Activated CD4-positive, alpha-beta T cell treated with anti-CD3 and anti-CD28 coated beads, Interleukin-10, Interleukin-2, amounts not matched to agents 100 ng/mL and 50 ng/mL, durations not matched to agents 16 hours and 8 hours (primary cell): ENCODE measurements around the gene CSAG3.
"Not testable (repeated sequence)": the region's sequence is repeated elsewhere in the genome, so short reads cannot be mapped to it uniquely, and the experiment has no call there.

ENCODE experiments used
- DNase-seq: peaks from one replicate; pipeline ENCODE4 v3.0.0-alpha.2; 2020

CSAG3 gene

DNA sequence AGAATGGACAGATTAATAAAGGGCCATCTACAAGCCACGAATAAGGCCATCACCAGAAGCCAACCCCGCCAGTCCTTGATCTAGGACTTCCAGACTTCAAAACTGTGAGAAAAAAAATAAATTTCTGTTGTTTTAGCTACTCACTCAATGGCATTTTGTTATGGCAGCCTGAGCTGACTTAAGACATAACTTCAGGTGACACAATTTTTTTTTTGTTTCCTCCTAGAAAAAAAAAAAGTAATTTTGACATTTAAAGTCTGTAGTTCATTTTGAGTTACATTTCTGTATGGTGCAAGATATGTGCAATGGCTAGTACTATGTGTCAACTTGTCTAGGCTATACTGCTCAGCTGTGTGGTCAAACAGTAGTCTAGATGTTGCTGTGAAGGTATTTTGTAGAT lies at the start of gene CSAG3:
Gene CSAG3, plus strand, starts transcription at position 301 of the 400 bp plus-strand sequence.
- DNase-seq = not testable (repeated sequence)

DNA sequence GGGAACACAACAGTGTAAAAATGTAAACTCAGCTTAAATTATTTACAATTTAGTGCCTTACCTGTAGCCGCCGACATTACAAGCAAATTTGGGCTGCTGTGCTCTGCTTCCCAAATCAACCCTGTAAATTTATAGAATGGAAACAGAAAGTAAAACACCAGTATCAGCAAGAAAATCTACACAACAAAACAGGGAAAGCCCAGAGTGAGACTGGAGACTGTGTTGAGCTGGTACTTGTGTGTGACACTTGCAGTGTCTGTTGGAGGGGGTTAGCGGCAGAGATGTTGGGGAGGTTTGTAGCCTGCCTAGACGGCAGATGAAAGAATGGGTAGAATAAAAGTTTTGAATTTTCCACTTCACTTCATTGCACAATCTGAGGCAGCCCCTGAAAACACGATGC lies 45.8 kb upstream of the CSAG3 start:
- not testable (repeated sequence) for DNase-seq

DNA sequence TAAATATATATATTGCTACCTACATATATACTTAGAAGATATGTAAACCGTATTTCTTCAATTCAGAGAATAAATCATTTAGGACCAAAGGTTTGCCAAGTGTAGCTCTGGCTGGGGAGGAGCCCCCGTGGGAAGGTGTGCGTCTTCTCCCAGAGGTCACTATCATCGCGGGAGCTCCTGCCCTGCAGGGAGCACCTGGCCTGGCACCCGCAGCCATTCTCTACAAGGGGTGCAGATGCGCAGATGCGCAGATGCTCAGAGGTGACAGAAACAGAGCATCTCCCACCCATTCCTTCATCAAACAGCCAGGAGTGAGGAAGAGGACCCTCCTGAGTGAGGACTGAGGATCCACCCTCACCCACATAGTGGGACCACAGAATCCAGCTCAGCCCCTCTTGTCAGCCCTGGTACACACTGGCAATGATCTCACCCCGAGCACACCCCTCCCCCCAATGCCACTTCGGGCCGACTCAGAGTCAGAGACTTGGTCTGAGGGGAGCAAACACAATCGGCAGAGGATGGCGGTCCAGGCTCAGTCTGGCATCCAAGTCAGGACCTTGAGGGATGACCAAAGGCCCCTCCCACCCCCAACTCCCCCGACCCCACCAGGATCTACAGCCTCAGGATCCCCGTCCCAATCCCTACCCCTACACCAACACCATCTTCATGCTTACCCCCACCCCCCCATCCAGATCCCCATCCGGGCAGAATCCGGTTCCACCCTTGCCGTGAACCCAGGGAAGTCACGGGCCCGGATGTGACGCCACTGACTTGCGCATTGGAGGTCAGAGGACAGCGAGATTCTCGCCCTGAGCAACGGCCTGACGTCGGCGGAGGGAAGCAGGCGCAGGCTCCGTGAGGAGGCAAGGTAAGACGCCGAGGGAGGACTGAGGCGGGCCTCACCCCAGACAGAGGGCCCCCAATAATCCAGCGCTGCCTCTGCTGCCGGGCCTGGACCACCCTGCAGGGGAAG lies 44.9 kb upstream of the CSAG3 start, which contains the start of gene MAGEA2B:
Gene MAGEA2B, plus strand, starts transcription at position 814 of the 973 bp plus-strand sequence. CDS start 2,479 bp downstream, outside the sequence.
- not testable (repeated sequence) for DNase-seq

DNA sequence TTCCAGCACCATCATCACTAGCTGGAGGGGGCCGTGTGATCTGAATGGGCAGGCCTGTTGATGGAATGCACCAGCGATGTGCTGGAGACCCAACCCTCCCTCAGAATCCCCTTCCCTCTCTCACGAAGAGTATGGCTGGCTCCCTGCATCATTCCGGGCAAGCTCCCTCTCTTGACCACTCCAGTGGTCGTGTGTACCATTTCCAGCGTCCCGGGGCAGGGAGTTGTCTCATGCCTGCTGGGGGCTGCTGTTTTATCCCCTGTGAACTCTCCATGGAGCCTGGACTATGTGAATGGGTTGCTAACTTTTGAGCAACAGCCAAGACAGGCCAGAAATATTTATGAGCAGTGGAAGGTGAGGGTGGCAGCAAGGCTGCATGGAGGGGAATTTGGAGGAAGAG lies 33.6 kb upstream of the CSAG3 start:
- no peak for DNase-seq

DNA sequence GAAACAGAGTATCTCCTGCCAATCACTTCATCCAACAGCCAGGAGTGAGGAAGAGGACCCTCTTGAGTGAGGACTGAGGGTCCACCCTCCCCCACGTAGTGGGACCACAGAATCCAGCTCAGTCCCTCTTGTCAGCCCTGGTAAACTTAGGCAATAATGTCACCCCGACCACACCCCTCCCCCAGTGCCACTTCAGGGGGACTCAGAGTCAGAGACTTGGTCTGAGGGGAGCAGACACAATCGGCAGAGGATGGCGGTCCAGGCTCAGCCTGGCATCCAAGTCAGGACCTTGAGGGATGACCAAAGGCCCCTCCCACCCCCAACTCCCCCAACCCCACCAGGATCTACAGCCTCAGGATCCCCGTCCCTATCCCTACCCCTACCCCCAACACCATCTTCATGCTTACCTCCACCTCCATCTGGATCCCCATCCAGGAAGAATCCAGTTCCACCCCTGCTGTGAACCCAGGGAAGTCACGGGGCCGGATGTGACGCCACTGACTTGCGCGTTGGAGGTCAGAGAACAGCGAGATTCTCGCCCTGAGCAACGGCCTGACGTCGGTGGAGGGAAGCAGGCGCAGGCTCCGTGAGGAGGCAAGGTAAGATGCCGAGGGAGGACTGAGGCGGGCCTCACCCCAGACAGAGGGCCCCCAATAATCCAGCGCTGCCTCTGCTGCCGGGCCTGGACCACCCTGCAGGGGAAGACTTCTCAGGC lies 25.6 kb upstream of the CSAG3 start, which contains the start of the genes CSAG1 and MAGEA12:
Gene CSAG1, minus strand, starts transcription at position 461 of the 715 bp plus-strand sequence. CDS start 1,261 bp downstream, outside the sequence.
Gene MAGEA12, plus strand, starts transcription at position 497 of the 715 bp plus-strand sequence. CDS start 2,405 bp downstream, outside the sequence.
- DNase-seq = no peak

DNA sequence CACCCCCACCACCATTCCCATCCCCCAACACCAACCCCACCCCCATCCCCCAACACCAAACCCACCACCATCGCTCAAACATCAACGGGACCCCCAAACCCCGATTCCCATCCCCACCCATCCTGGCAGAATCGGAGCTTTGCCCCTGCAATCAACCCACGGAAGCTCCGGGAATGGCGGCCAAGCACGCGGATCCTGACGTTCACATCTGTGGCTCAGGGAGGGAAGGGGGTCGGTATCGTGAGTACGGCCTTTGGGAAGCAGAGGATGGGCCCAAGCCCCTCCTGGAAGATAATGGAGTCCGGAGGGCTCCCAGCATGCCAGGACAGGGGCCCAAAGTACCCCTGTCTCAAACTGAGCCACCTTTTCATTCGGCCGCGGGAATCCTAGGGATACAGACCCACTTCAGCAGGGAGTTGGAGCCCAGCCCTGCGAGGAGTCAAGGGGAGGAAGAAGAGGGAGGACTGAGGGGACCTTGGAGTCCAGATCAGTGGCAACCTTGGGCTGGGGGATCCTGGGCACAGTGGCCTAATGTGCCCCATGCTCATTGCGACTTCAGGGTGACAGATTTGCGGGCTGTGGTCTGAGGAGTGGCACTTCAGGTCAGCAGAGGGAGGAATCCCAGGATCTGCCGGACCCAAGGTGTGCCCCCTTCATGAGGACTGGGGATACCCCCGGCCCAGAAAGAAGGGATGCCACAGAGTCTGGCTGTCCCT lies 24.7 kb upstream of the CSAG3 start:
- DNase-seq = not testable (repeated sequence)

DNA sequence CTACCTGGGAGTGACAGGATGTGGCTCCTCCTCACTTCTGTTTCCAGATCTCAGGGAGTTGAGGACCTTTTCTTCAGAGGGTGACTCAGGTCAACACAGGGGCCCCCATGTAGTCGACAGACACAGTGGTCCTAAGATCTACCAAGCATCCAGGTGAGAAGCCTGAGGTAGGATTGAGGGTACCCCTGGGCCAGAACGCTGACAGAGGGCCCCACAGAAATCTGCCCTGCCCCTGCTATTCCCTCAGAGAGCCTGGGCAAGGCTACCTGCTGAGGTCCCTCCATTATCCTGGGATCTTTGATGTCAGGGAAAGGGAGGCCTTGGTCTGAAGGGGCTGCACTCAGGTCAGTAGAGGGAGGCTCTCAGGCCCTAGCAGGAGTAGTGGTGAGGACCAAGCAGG lies 23.9 kb upstream of the CSAG3 start:
- DNase-seq = no peak

DNA sequence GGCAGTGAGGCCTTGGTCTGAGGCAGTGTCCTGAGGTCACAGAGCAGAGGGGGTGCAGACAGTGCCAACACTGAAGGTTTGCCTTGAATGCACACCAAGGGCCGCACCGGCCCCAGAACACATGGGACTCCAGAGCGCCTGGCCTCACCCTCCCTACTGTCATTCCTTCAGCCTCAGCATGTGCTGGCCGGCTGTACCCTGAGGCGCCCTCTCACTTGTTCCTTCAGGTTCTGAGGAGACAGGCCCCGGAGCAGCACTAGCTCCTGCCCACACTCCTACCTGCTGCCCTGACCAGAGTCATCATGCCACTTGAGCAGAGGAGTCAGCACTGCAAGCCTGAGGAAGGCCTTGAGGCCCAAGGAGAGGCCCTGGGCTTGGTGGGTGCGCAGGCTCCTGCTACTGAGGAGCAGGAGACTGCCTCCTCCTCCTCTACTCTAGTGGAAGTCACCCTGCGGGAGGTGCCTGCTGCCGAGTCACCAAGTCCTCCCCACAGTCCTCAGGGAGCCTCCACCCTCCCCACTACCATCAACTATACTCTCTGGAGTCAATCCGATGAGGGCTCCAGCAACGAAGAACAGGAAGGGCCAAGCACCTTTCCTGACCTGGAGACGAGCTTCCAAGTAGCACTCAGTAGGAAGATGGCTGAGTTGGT lies 23.0 kb upstream of the CSAG3 start:
- no peak for DNase-seq

DNA sequence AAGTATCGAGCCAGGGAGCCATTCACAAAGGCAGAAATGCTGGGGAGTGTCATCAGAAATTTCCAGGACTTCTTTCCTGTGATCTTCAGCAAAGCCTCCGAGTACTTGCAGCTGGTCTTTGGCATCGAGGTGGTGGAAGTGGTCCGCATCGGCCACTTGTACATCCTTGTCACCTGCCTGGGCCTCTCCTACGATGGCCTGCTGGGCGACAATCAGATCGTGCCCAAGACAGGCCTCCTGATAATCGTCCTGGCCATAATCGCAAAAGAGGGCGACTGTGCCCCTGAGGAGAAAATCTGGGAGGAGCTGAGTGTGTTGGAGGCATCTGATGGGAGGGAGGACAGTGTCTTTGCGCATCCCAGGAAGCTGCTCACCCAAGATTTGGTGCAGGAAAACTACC lies 22.5 kb upstream of the CSAG3 start:
- DNase-seq = not testable (repeated sequence)

DNA sequence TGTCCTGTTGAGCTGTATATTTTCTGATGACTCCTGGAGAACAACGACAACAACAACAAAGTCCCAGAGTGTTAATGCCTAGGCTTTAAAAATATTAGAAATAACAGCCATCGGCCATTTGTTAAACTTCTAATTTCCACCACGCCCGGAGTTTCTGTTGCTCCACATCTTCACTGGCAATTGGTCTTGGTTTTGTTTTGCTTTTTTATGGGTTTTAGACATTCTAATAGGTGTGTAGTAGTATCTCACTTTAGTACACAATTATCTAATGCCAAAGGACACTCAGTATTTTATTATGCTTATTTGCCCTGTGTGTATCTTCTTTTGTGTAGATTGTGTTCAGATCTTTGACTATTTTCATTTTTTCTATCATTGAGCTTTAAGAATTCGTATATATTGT lies 20.5 kb upstream of the CSAG3 start:
- no peak for DNase-seq

DNA sequence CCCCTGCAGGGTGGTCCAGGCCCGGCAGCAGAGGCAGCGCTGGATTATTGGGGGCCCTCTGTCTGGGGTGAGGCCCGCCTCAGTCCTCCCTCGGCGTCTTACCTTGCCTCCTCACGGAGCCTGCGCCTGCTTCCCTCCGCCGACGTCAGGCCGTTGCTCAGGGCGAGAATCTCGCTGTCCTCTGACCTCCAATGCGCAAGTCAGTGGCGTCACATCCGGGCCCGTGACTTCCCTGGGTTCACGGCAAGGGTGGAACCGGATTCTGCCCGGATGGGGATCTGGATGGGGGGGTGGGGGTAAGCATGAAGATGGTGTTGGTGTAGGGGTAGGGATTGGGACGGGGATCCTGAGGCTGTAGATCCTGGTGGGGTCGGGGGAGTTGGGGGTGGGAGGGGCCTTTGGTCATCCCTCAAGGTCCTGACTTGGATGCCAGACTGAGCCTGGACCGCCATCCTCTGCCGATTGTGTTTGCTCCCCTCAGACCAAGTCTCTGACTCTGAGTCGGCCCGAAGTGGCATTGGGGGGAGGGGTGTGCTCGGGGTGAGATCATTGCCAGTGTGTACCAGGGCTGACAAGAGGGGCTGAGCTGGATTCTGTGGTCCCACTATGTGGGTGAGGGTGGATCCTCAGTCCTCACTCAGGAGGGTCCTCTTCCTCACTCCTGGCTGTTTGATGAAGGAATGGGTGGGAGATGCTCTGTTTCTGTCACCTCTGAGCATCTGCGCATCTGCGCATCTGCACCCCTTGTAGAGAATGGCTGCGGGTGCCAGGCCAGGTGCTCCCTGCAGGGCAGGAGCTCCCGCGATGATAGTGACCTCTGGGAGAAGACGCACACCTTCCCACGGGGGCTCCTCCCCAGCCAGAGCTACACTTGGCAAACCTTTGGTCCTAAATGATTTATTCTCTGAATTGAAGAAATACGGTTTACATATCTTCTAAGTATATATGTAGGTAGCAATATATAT lies 5.0 kb upstream of the CSAG3 start, which contains the start of gene MAGEA2:
Gene MAGEA2, minus strand, starts transcription at position 157 of the 965 bp plus-strand sequence. CDS start 2,479 bp downstream, outside the sequence.
- not testable (repeated sequence) for DNase-seq

DNA sequence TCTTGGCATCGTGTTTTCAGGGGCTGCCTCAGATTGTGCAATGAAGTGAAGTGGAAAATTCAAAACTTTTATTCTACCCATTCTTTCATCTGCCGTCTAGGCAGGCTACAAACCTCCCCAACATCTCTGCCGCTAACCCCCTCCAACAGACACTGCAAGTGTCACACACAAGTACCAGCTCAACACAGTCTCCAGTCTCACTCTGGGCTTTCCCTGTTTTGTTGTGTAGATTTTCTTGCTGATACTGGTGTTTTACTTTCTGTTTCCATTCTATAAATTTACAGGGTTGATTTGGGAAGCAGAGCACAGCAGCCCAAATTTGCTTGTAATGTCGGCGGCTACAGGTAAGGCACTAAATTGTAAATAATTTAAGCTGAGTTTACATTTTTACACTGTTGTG lies 4.1 kb upstream of the CSAG3 start:
- not testable (repeated sequence) for DNase-seq

DNA sequence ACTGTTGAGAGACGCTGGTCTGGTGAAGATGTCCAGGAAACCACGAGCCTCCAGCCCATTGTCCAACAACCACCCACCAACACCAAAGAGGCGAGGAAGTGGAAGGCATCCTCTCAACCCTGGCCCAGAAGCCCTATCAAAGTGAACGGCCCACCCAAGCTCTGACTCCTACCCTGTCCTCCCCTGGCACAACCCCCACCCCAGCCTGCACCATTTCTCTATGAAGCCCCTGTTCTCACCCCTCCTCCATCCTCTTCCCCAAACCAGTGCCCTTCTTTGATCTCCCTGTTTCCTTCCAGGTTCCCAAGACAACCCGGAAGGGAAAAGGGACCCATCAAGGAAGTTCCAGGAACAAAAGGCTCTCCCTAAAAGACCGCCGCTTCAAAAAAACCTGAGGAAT lies 526 bp downstream of the CSAG3 start:
- not testable (repeated sequence) for DNase-seq

DNA sequence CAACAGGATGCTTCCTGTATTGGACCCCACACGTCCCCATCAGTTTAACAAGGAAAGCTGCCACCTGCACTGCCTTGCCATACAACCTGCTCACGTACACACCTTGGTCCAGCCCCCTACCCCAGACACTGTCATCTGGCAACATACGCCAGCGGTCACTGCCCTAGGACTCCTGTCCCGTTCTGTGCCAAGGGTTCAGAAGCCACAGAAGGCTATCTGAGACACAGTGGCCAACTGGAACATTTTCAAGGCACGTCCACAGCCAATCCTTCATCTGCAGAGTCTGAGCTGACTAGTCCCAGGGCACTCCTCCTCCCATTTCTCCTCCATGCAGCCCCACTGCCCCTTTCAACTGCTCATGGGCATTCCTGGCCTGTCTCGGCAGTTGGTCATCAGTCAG lies 2.6 kb downstream of the CSAG3 start:
- DNase-seq = not testable (repeated sequence)

DNA sequence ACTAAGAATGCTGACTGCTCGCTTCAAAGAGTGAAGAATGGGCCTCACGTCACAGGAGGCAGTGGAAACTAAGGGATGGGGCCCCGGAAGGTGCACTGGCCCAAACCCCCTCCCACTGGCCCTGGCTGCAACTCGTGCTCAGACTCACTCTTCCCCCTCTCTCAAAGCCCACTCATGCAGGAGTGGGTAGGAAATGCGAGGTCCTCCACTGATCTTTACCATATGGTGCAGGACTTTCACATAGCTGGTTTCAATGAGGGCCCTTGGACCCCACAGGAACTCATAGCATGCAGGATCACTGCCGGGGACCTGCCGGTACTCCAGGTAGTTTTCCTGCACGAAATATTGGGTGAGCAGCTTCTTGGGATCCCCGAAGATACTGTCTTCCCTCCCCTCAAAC lies 7.5 kb downstream of the CSAG3 start:
- not testable (repeated sequence) for DNase-seq

DNA sequence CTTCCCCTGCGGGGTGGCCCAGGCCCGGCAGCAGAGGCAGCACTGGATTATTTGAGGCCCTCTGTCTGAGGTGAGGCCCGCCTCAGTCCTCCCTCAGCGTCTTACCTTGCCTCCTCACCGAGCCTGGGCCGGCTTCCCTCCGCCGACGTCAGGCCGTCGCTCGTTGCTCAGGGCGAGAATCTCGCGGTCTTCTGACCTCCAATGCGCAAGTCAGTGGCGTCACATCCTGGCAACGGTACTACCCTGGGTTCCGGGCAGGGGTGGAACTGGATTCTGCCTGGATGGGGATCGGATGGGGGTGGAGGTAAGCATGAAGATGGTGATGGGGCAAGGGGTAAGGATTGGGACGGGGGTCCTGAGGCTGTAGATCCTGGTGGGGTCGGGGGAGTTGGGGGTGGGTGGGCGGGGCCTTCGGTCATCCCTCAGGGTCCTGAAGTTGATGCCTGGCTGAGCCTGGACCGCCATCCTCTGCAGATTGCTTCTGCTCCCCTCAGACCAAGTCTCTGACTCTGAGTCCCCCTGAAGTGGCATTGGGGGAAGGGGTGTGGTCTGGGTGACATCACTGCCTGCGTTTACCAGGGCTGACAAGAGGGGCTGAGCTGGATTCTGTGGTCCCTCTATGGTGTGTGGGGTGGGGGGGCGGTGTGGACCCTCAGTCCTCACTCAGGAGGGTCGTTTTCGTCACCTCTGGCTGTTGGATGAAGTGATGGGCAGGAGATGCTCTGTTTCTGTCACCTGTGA lies 10.7 kb downstream of the CSAG3 start, which contains the start of gene MAGEA6:
Gene MAGEA6, minus strand, starts transcription at position 141 of the 741 bp plus-strand sequence. CDS start 2,039 bp downstream, outside the sequence.
- not testable (repeated sequence) for DNase-seq

DNA sequence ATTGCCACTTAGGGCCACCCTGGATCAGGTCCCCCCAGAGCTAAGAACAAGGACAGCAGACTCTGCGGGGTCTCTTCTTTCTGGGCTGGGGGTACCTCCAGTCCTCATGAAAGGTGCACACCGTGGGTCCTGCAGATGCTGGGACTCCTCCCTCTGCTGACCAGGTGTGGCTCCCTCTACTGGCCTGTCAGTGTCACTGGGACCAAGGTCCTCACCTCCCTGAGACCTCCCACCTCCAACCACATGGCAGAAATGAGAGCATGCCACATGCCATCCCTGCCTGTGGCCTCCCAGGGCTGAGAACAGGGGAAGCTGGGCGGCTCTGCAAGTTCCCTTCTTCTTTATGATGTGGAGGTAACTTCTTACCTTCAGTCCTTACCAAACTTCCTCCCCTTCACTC lies 28.0 kb downstream of the CSAG3 start:
- DNase-seq = not testable (repeated sequence)

DNA sequence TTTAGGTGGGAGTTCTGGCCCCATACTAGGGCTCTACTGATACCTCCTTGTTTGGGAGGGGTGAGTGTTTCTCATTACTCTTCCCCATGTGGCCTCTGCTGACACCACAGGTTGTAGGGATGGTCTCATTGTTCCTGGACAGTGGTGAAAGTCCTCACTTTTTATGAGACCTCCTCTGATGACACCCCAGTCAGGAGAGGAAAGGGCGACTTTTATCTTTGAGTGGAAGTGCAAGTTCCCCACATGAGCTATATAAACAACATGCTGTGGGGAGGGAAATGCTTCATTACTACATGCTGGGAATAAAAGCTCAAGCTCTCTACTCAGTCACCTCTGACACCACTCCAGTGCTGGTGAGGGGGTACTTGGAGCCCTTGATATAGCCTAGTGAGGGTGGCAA lies 39.9 kb downstream of the CSAG3 start:
- no peak for DNase-seq

DNA sequence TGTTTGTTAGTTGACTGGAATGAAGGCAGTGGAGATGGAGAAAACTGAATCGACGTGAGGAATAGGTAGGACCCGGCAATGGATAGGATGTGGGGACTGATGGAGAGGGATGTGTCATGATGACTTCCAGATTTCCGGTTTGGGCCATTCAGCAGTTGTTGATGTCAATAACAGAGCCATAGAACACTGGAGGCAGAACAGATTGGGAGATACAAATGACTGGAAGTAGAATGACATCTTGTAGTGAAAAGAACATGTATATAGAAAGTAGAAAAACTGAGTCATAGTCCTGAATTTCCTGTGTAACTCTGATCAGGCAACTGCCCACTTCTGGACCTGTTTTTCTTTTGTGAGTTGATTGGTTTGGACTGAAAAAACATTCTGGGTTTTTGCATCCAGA lies 47.0 kb downstream of the CSAG3 start:
- DNase-seq = peak; percentile 14
